H9 (cell line): ENCODE results near the gene TTC6. TPM values are rescaled to one million over a fixed set of nuclear protein-coding genes. Genes with fewer than 3 reads are reported as not detected.

ENCODE experiments used
- DNase-seq: peaks from one replicate; pipeline ENCODE4 v3.0.0-alpha.2; 2017
- H2AFZ ChIP-seq: one replicate; pipeline ENCODE4 v1.6.1; 2013; ENCODE audit warnings: mild to moderate bottlenecking, low read length, control low read depth, moderate library complexity
- H2AK5ac ChIP-seq: 2 replicates; pipeline ENCODE4 v1.6.1; 2013; ENCODE audit warnings: low read length, control low read depth, mixed read lengths; ENCODE audit not compliant: insufficient read length
- H2BK120ac ChIP-seq: one replicate; pipeline ENCODE4 v1.6.1; 2013; ENCODE audit warnings: low read depth, mild to moderate bottlenecking, low read length, control low read depth, inconsistent platforms; ENCODE audit not compliant: poor library complexity, severe bottlenecking
- H2BK12ac ChIP-seq: 2 replicates; pipeline ENCODE4 v1.6.1; 2013; ENCODE audit warnings: low read length, control low read depth, mixed read lengths, low read depth; ENCODE audit not compliant: insufficient read length
- H2BK15ac ChIP-seq: 2 replicates; pipeline ENCODE4 v1.6.1; 2013; ENCODE audit warnings: low read depth, low read length, control low read depth
- H2BK20ac ChIP-seq: one replicate; pipeline ENCODE4 v1.6.1; 2013; ENCODE audit warnings: low read depth, mild to moderate bottlenecking, low read length, control low read depth, inconsistent platforms; ENCODE audit not compliant: poor library complexity, severe bottlenecking
- H2BK5ac ChIP-seq: 2 replicates; pipeline ENCODE4 v1.6.1; 2013; ENCODE audit warnings: low read length, control low read depth, mixed read lengths; ENCODE audit not compliant: insufficient read length
- H3K14ac ChIP-seq: 2 replicates; pipeline ENCODE4 v1.6.1; 2013; ENCODE audit warnings: low read length, control low read depth; ENCODE audit not compliant: insufficient read depth
- H3K18ac ChIP-seq: 2 replicates; pipeline ENCODE4 v1.6.1; 2013; ENCODE audit warnings: low read depth, mild to moderate bottlenecking, mixed read lengths, low read length, control low read depth; ENCODE audit not compliant: insufficient read length
- H3K23ac ChIP-seq: 2 replicates; pipeline ENCODE4 v1.6.1; 2013; ENCODE audit warnings: low read length, control low read depth, mixed read lengths, low read depth; ENCODE audit not compliant: insufficient read length
- H3K23me2 ChIP-seq: 2 replicates; pipeline ENCODE4 v1.6.1; 2013; ENCODE audit warnings: low read depth, mild to moderate bottlenecking, mixed read lengths, low read length, control low read depth; ENCODE audit not compliant: insufficient read length, poor library complexity, severe bottlenecking
- H3K27ac ChIP-seq: 2 replicates; pipeline ENCODE4 v1.5.1; 2013; ENCODE audit warnings: low read length, control low read depth, mixed read lengths, low read depth; ENCODE audit not compliant: insufficient read length
- H3K27me3 ChIP-seq: 2 replicates; pipeline ENCODE4 v1.6.1; 2013; ENCODE audit warnings: low read length, control low read depth, inconsistent platforms; ENCODE audit not compliant: insufficient read depth
- H3K4ac ChIP-seq: 2 replicates; pipeline ENCODE4 v1.6.1; 2013; ENCODE audit warnings: low read depth, mild to moderate bottlenecking, control low read depth, inconsistent platforms, low read length, moderate library complexity
- H3K4me1 ChIP-seq: 2 replicates; pipeline ENCODE4 v1.6.1; 2013; ENCODE audit warnings: low read length, control low read depth, inconsistent platforms; ENCODE audit not compliant: insufficient read depth
- H3K4me2 ChIP-seq: 2 replicates; pipeline ENCODE4 v1.6.1; 2013; ENCODE audit warnings: low read length, control low read depth, mixed read lengths; ENCODE audit not compliant: insufficient read length, insufficient read depth
- H3K56ac ChIP-seq: 2 replicates; pipeline ENCODE4 v1.6.1; 2013; ENCODE audit warnings: low read depth, mild to moderate bottlenecking, mixed read lengths, low read length, control low read depth; ENCODE audit not compliant: insufficient read length
- H3K79me1 ChIP-seq: 2 replicates; pipeline ENCODE4 v1.6.1; 2013; ENCODE audit warnings: low read depth, mild to moderate bottlenecking, moderate library complexity, low read length, control low read depth, inconsistent platforms; ENCODE audit not compliant: insufficient read depth, poor library complexity, severe bottlenecking
- H3K79me2 ChIP-seq: 2 replicates; pipeline ENCODE4 v1.6.1; 2013; ENCODE audit warnings: low read length, control low read depth, inconsistent platforms; ENCODE audit not compliant: insufficient read depth
- H3K9ac ChIP-seq: 2 replicates; pipeline ENCODE4 v1.6.1; 2013; ENCODE audit warnings: low read length, control low read depth, mixed read lengths; ENCODE audit not compliant: insufficient read length; ENCODE audit errors: extremely low read depth
- H3K9me3 ChIP-seq: one replicate; pipeline ENCODE4 v1.6.1; 2013; ENCODE audit warnings: low read depth, low read length, inconsistent platforms; ENCODE audit not compliant: control insufficient read depth
- H3T11ph ChIP-seq: one replicate; pipeline ENCODE4 v1.6.1; 2013; ENCODE audit warnings: mild to moderate bottlenecking, low read length, control low read depth, inconsistent platforms
- H4K20me1 ChIP-seq: one replicate; pipeline ENCODE4 v1.6.1; 2013; ENCODE audit not compliant: control insufficient read depth, insufficient read length, insufficient read depth
- H4K5ac ChIP-seq: 2 replicates; pipeline ENCODE4 v1.6.1; 2013; ENCODE audit warnings: low read depth, mild to moderate bottlenecking, mixed read lengths, low read length, control low read depth; ENCODE audit not compliant: insufficient read length
- H4K8ac ChIP-seq: replicated peaks from 2 replicates; pipeline ENCODE4 v1.6.1; 2013; ENCODE audit warnings: low read length, control low read depth, mixed read lengths, low read depth; ENCODE audit not compliant: insufficient read length
- H4K91ac ChIP-seq: 2 replicates; pipeline ENCODE4 v1.6.1; 2013; ENCODE audit warnings: low read depth, mild to moderate bottlenecking, moderate library complexity, mixed read lengths, low read length, control low read depth; ENCODE audit not compliant: insufficient read length
- H3K27ac Mint-ChIP-seq, 3 experiments: 2 replicates in 2 of 3; 3 replicates in 1 of 3; pipeline ENCODE4 v1.8.0; 2020 to 2021; ENCODE audit warnings: mixed read lengths in 3 of 3, mild to moderate bottlenecking in 1 of 3, moderate library complexity in 1 of 3
- H3K27me3 Mint-ChIP-seq: 2 replicates; pipeline ENCODE4 v1.8.0; 2021; ENCODE audit warnings: low read depth, mild to moderate bottlenecking, moderate library complexity, mixed read lengths
- H3K36me3 Mint-ChIP-seq, 3 experiments: 2 replicates in 2 of 3; 3 replicates in 1 of 3; pipeline ENCODE4 v1.8.0; 2020 to 2021; ENCODE audit warnings: low read depth in 3 of 3, mixed read lengths in 3 of 3; ENCODE audit not compliant: insufficient read depth in 1 of 3
- H3K4me1 Mint-ChIP-seq, 2 experiments: 2 replicates each; pipeline ENCODE4 v1.8.0; 2020; ENCODE audit warnings: mixed read lengths in 2 of 2
- H3K4me3 Mint-ChIP-seq, 2 experiments: 2 replicates in 1 of 2; 3 replicates in 1 of 2; pipeline ENCODE4 v1.8.0; 2020 to 2021; ENCODE audit warnings: mild to moderate bottlenecking in 2 of 2, mixed read lengths in 2 of 2, moderate library complexity in 1 of 2
- H3K9me3 Mint-ChIP-seq, 2 experiments: 2 replicates in 1 of 2; 3 replicates in 1 of 2; pipeline ENCODE4 v1.8.0; 2020; ENCODE audit warnings: mild to moderate bottlenecking in 2 of 2, mixed read lengths in 2 of 2, moderate library complexity in 1 of 2
- CTCF ChIP-seq: fragments of 200-600 bp; sonication (generic); conservative IDR thresholded peaks from 3 replicates; pipeline ENCODE4 v1.8.0; 2021; ENCODE audit warnings: antibody characterized with exemption, mild to moderate bottlenecking
- WGBS: extraction: QIAGEN DNeasy Blood & Tissue Kit; methylation state at CpG from one replicate; pipeline ENCODE4 v1.1.7; 2013; ENCODE audit warnings: missing lambda C conversion rate, low lambda C conversion rate, mixed read lengths; ENCODE audit not compliant: insufficient read length; ENCODE audit errors: extremely low coverage; 5-methylcytosine and 5-hydroxymethylcytosine counted together
- total RNA-seq: library from RNA; stranded (reverse); gene quantifications from 2 replicates; pipeline ENCODE4 v1.2.1, GENCODE V29; 2021

TTC6 gene
- total RNA-seq, 1 experiment from 2014 or later: 0.24 TPM

DNA sequence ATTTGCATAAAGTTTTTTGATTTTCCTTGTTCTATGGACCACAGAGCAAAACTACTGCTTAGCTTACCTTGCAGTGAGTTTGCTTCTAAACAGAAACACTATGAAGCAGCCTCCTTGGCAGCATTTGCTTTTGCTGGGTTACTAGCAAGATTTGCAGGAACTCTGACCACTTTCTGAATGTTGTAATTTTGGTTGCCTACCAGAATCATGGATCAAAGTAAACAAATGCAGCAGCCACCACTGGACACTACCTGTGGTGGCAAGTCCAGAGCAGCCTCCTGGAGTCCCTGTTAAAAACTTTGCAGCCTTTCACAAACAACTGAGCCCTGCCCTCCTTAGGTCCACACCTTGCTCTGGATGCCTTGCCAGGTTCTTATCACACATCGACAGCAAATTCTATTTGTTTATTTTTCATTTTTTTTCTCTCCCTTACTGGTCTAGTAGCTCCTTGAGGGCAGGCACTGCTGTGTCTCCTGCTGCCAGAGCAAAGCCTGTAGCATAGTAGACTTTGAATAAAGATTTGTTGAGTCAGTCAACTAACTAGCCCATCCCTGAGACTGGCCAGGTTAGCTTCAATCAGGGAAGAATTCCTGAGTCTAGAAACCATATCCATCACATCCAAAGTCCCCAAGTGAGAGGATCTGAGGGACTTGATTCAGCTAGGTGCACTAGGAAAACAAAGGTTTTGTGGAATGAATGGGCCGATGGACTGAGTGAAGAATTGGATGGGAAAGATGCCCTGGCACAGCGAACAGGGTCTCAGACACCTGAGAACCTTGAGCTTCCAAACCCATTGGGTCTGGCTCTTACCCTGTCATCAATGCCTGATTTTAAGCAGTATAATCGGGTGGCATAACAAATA lies 5.7 kb downstream of the TTC6 start:
- H3K79me2 ChIP-seq: no peaks in the 10 kb centered on the region
- H3K4me2 ChIP-seq: no peak overlapping the region
- no peak overlapping the region for H2AK5ac ChIP-seq
- no CpG with 5 or more reads among the region's 4 CpGs for WGBS
- TF ChIP-seq CTCF: no peak
- no peak overlapping the region for H2BK120ac ChIP-seq
- no peak overlapping the region for H3K23ac ChIP-seq
- H3K9me3 Mint-ChIP-seq: no peaks in the 10 kb centered on the region; a peak in 1 of 5 replicates
- H2BK15ac ChIP-seq: no peak overlapping the region
- H3K4me3 Mint-ChIP-seq: no peak overlapping the region
- H4K91ac ChIP-seq: no peak overlapping the region
- peaks cover 21 to 33% of the 10 kb centered on the region in 2 experiments for H3K4me1 Mint-ChIP-seq
- H3K14ac ChIP-seq: no peak overlapping the region
- DNase-seq: no peak
- H2BK5ac ChIP-seq: no peak overlapping the region
- no peaks in the 10 kb centered on the region for H3K4me1 ChIP-seq
- H2AFZ ChIP-seq: no peak overlapping the region
- H3T11ph ChIP-seq: no peak overlapping the region
- H3K27ac Mint-ChIP-seq: no peak overlapping the region
- no peak overlapping the region for H3K9ac ChIP-seq
- H4K8ac ChIP-seq: no peak overlapping the region
- H3K9me3 ChIP-seq: no peaks in the 10 kb centered on the region
- no peak overlapping the region for H3K27ac ChIP-seq
- peaks cover 82% of the 10 kb centered on the region for H3K27me3 ChIP-seq
- no peak overlapping the region for H2BK12ac ChIP-seq
- no peak overlapping the region for H2BK20ac ChIP-seq
- H4K5ac ChIP-seq: no peak overlapping the region
- no peaks in the 10 kb centered on the region; a peak in 1 of 7 replicates for H3K36me3 Mint-ChIP-seq
- no peak overlapping the region for H3K18ac ChIP-seq
- H3K4ac ChIP-seq: no peak overlapping the region
- H3K79me1 ChIP-seq: no peaks in the 10 kb centered on the region
- H3K23me2 ChIP-seq: peaks cover 5% of the 10 kb centered on the region
- H3K56ac ChIP-seq: no peak overlapping the region
- H4K20me1 ChIP-seq: peaks cover 3% of the 10 kb centered on the region
- peaks cover 100% of the 10 kb centered on the region for H3K27me3 Mint-ChIP-seq
